NCI-H1694 (cell line): ENCODE results near the gene MEIS3.

Experiments
- DNase-seq: peaks from one replicate; lab custom pipeline; 2025; lab: John Stamatoyannopoulos, UW

MEIS3 gene

GRCh38 chr19:47358936-47359335 lies 60.4 kb downstream of the MEIS3 start:
- no peak for DNase-seq

- no peak for DNase-seq
These were observed 61.3 kb downstream of the MEIS3 start for GRCh38 chr19:47357788-47358680.

- DNase-seq: no peak
These were observed 62.4 kb downstream of the MEIS3 start for GRCh38 chr19:47356900-47357299.

- no peak for DNase-seq
These were observed 66.0 kb downstream of the MEIS3 start for GRCh38 chr19:47353307-47353712.
